ENCODE results near the gene CDH22. TPM values are rescaled to one million over a fixed set of nuclear protein-coding genes. Genes with fewer than 3 reads are reported as not detected.

CDH22 gene
- total RNA-seq, 2 donors from 2014 or later = 0.12 to 0.13 TPM

GRCh38 chr20:46192376-46192944 is 115.8 kb downstream of the CDH22 start:
- intact Hi-C loops (cut with DNase I) = no loop called here
- Histone ChIP-seq H3K9ac (ENCODE audit: low read depth in 2 of 2, low read length in 2 of 2) (no peak overlapping the region), H3K4me1 (no peaks in the 10 kb centered on the region), H3K27ac (no peak overlapping the region), H3K4me3 (no peak overlapping the region), H3K9me3 (no peaks in the 10 kb centered on the region), H3K27me3 (no peaks in the 10 kb centered on the region), H3K36me3 (no peaks in the 10 kb centered on the region)
- no peak for DNase-seq
- no peak for TF ChIP-seq CTCF (IDR thresholded peaks at IDR 0.05)

GRCh38 chr20:46191611-46192010 is 116.7 kb downstream of the CDH22 start:
- H3K4me3 ChIP-seq = no peak overlapping the region
- intact Hi-C loops (cut with DNase I) = no loop called here
- H3K27me3 ChIP-seq = no peaks in the 10 kb centered on the region
- H3K4me1 ChIP-seq = no peaks in the 10 kb centered on the region
- no peak for TF ChIP-seq CTCF (IDR thresholded peaks at IDR 0.05)
- no peak for DNase-seq
- H3K27ac ChIP-seq = no peak overlapping the region
- no peak overlapping the region for H3K9ac ChIP-seq (ENCODE audit: low read depth in 2 of 2, low read length in 2 of 2)
- no peaks in the 10 kb centered on the region for H3K36me3 ChIP-seq
- H3K9me3 ChIP-seq = no peaks in the 10 kb centered on the region

GRCh38 chr20:46191168-46191540 is 117.1 kb downstream of the CDH22 start:
- Histone ChIP-seq H3K27ac (no peak overlapping the region), H3K4me1 (no peaks in the 10 kb centered on the region), H3K9me3 (no peaks in the 10 kb centered on the region), H3K36me3 (no peaks in the 10 kb centered on the region), H3K4me3 (no peak overlapping the region), H3K27me3 (no peaks in the 10 kb centered on the region), H3K9ac (ENCODE audit: low read depth in 2 of 2, low read length in 2 of 2) (no peak overlapping the region)
- no peak for DNase-seq
- TF ChIP-seq CTCF (IDR thresholded peaks at IDR 0.05) = no peak
- intact Hi-C loops (cut with DNase I) = no loop called here

- no peaks in the 10 kb centered on the region for H3K36me3 ChIP-seq
- DNase-seq = no peak
- intact Hi-C loops (cut with DNase I) = no loop called here
- TF ChIP-seq CTCF (IDR thresholded peaks at IDR 0.05) = no peak
- H3K9ac ChIP-seq (ENCODE audit: low read depth in 2 of 2, low read length in 2 of 2) = no peak overlapping the region
- no peaks in the 10 kb centered on the region for H3K4me1 ChIP-seq
- no peaks in the 10 kb centered on the region for H3K27me3 ChIP-seq
- no peaks in the 10 kb centered on the region for H3K9me3 ChIP-seq
- H3K4me3 ChIP-seq = no peak overlapping the region
- H3K27ac ChIP-seq = no peak overlapping the region
Measured at GRCh38 chr20:46190478-46191167, 117.7 kb downstream of the CDH22 start.

GRCh38 chr20:46188866-46189541 is 119.3 kb downstream of the CDH22 start:
- H3K4me3 ChIP-seq = no peak overlapping the region
- no peak for DNase-seq
- no peak for TF ChIP-seq CTCF (IDR thresholded peaks at IDR 0.05)
- intact Hi-C loops (cut with DNase I) = no loop called here
- H3K4me1 ChIP-seq = no peaks in the 10 kb centered on the region
- no peak overlapping the region for H3K27ac ChIP-seq
- H3K9me3 ChIP-seq = no peaks in the 10 kb centered on the region
- H3K36me3 ChIP-seq = no peaks in the 10 kb centered on the region
- H3K27me3 ChIP-seq = no peaks in the 10 kb centered on the region
- H3K9ac ChIP-seq (ENCODE audit: low read depth in 2 of 2, low read length in 2 of 2) = no peak overlapping the region

All from colonic mucosa (tissue), 4 donors.